H1 (cell line): ENCODE measurements around the gene TSEN2. TPM values are rescaled to one million over a fixed set of nuclear protein-coding genes. Genes with fewer than 3 reads are reported as not detected.

Experiments used
- CREB1 ChIP-seq: IDR thresholded peaks from 2 replicates; pipeline ENCODE4 v1.6.1; 2012; ENCODE audit warnings: inconsistent platforms
- GABPA ChIP-seq: IDR thresholded peaks from 2 replicates; pipeline ENCODE4 v1.6.1; 2011; ENCODE audit warnings: mild to moderate bottlenecking, low read length, moderate library complexity, borderline replicate concordance; ENCODE audit not compliant: insufficient read depth
- MAFK ChIP-seq: IDR thresholded peaks from 2 replicates; pipeline ENCODE4 v1.6.1; 2012; ENCODE audit warnings: low read depth, mild to moderate bottlenecking, improper control_type of control experiment, low read length
- polyA plus RNA-seq, 7 experiments: library from polyadenylated mRNA; depleted of rRNA in 3 of 7; stranded (reverse) in 5 of 7; unstranded in 2 of 7; fragments of >200 nt in 5 of 7; fragments of 200-250 nt in 2 of 7; gene quantifications; 1 replicate in 5 of 7; 2 replicates in 1 of 7; 4 replicates in 1 of 7; pipeline versions ENCODE4 v1.2.1 to v1.2.3, GENCODE V29; 2011 to 2013; ENCODE audit warnings: missing spikeins in 2 of 7, mixed read lengths in 2 of 7
- total RNA-seq: library from RNA; stranded (reverse); fragmentation: NEBNext Ultra II Directional; extraction: Animal tissue kit (Norgen Biotek cat#: 25700); gene quantifications from 2 replicates; pipeline ENCODE4 v1.2.1, GENCODE V29; 2021

TSEN2 gene
- total and polyA plus RNA-seq, 2 of the 8 experiments (the other 6 are each of a cell fraction or from before 2014, with no cell fraction given), result 16.1 to 22.4 TPM

GRCh38 chr3:12452361-12453330 is 31.6 kb upstream of the TSEN2 start (continued):
- TF ChIP-seq GABPA (no peak), CREB1 (no peak), MAFK (no peak)
